SK-N-SH treated with all-trans-retinoic acid at 6 μM for 48 hours (cell line): ENCODE data around the gene HSF4.

Experiments used
- ARNTL ChIP-seq: fragments of 450-650 bp; formaldehyde crosslinking; IDR thresholded peaks from 2 replicates; pipeline ENCODE4 v1.5.0; 2020; ENCODE audit warnings: low read depth, mild to moderate bottlenecking, moderate library complexity, borderline replicate concordance
- ISL1 ChIP-seq: fragments of 250-450 bp; sonication (Bioruptor Pico); IDR thresholded peaks from 2 replicates; pipeline ENCODE4 v2.1.2; 2022; ENCODE audit warnings: mild to moderate bottlenecking, moderate library complexity
- TCF4 ChIP-seq: fragments of 250-450 bp; sonication (Bioruptor Pico); IDR thresholded peaks from 2 replicates; pipeline ENCODE4 v1.8.0; 2021; ENCODE audit warnings: mild to moderate bottlenecking, moderate library complexity, borderline replicate concordance
- ZNF70 ChIP-seq: fragments of 450-650 bp; formaldehyde crosslinking; IDR thresholded peaks from 2 replicates; pipeline ENCODE4 v1.5.0; 2020; ENCODE audit warnings: mild to moderate bottlenecking, moderate library complexity

GRCh38 chr16:67128887-67129286 is 35.7 kb upstream of the HSF4 start:
- no peak for TF ChIP-seq TCF4 (CRISPR knock-in tag)
- no peak for TF ChIP-seq ARNTL
- TF ChIP-seq ZNF70 (CRISPR knock-in tag): no peak
- TF ChIP-seq ISL1 (CRISPR knock-in tag): no peak
